Stimulated activated memory B cell treated with anti-CD40 and anti-IgM and Interleukin-4, amounts not matched to agents 10 μg/mL and 1 μg/mL and 100 μg/mL, for 72 hours (primary cell): Measurements from ENCODE around the gene ABCB10.
"Not testable (repeated sequence)": the region's sequence is repeated elsewhere in the genome, so short reads cannot be mapped to it uniquely, and the experiment has no call there.

Source experiments
- ATAC-seq: fragments of 150-1000 bp; cut with Tn5 transposase; 2 replicates; pipeline ENCODE4 v1.10.0; 2021
- H3K27ac Mint-ChIP-seq: one replicate; pipeline ENCODE4 v1.8.0; 2022; ENCODE audit warnings: mild to moderate bottlenecking, mixed read lengths
- H3K27me3 Mint-ChIP-seq: one replicate; pipeline ENCODE4 v1.8.0; 2022; ENCODE audit warnings: mixed read lengths
- H3K36me3 Mint-ChIP-seq: one replicate; pipeline ENCODE4 v1.8.0; 2022; ENCODE audit warnings: mixed read lengths
- H3K4me1 Mint-ChIP-seq: one replicate; pipeline ENCODE4 v1.8.0; 2022; ENCODE audit warnings: mixed read lengths
- H3K4me3 Mint-ChIP-seq: one replicate; pipeline ENCODE4 v1.8.0; 2022; ENCODE audit warnings: mild to moderate bottlenecking, moderate library complexity, mixed read lengths
- H3K9me3 Mint-ChIP-seq: one replicate; pipeline ENCODE4 v1.8.0; 2022; ENCODE audit warnings: mixed read lengths

Gene ABCB10

GRCh38 chr1:229479660-229480399 is 78.7 kb downstream of the ABCB10 start:
- H3K27me3 Mint-ChIP-seq, result no peaks in the 10 kb centered on the region
- peaks cover 43% of the 10 kb centered on the region for H3K4me1 Mint-ChIP-seq
- H3K4me3 Mint-ChIP-seq, result peak overlapping the region; percentile 18
- peaks cover 46% of the 10 kb centered on the region for H3K36me3 Mint-ChIP-seq
- H3K27ac Mint-ChIP-seq, result peak overlapping the region; percentile 95
- peak; percentile 95 for ATAC-seq
- H3K9me3 Mint-ChIP-seq, result no peaks in the 10 kb centered on the region

GRCh38 chr1:229478852-229479251 is 79.7 kb downstream of the ABCB10 start:
- H3K9me3 Mint-ChIP-seq, result no peaks in the 10 kb centered on the region
- H3K27me3 Mint-ChIP-seq, result no peaks in the 10 kb centered on the region
- H3K4me3 Mint-ChIP-seq, result peak overlapping the region; percentile 21
- peak overlapping the region; percentile 95 for H3K27ac Mint-ChIP-seq
- peaks cover 50% of the 10 kb centered on the region for H3K36me3 Mint-ChIP-seq
- peaks cover 43% of the 10 kb centered on the region for H3K4me1 Mint-ChIP-seq
- peak; percentile 85 for ATAC-seq

GRCh38 chr1:229475859-229476258 is 82.6 kb downstream of the ABCB10 start:
- Mint-ChIP-seq H3K4me1 (peaks cover 27% of the 10 kb centered on the region), H3K36me3 (peaks cover 40% of the 10 kb centered on the region)
- H3K27ac Mint-ChIP-seq, H3K4me3 Mint-ChIP-seq, H3K27me3 Mint-ChIP-seq, H3K9me3 Mint-ChIP-seq, ATAC-seq: not testable (repeated sequence)

DNA sequence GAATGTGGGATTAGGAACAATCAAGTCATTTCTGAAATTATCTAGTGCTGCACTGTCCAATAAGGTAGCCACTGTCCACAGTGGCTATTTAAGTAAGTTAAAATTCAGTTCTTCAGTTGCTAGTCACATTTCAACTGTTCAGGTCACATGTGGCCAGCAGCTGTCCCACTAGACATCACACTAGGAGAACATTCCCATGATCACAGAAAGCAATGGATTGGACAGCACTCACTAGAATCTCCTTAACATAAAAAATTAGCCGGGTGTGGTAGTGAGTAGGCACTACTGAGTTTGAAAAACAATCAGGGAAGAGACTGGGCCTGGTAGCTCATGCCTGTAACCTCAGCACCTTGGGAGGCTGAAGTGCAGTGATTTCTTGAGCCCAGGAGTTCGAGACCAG is 84.0 kb downstream of the ABCB10 start:
- no peaks in the 10 kb centered on the region for H3K27me3 Mint-ChIP-seq
- no peak overlapping the region for H3K4me3 Mint-ChIP-seq
- peaks cover 16% of the 10 kb centered on the region for H3K4me1 Mint-ChIP-seq
- no peaks in the 10 kb centered on the region for H3K9me3 Mint-ChIP-seq
- ATAC-seq, result no peak
- peaks cover 50% of the 10 kb centered on the region for H3K36me3 Mint-ChIP-seq
- H3K27ac Mint-ChIP-seq, result no peak overlapping the region

DNA sequence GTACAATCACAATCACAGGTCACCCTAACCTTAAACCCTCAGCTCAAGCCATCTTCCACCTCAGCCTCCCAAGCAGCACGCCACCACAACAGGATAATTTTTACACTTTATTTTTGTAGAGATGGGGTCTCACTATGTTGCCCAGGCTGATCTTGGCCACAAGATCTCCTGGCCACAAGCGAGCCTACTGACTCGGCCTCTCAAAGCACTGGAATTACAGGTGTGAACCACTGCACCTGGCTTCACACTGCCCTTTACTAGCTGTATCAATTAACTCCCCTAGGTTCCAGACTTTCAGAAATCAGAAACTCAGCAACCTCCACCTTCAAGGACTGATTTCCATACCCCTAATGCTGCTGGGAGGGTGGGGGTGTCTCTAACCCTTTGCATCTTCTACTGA is 87.3 kb downstream of the ABCB10 start:
- no peaks in the 10 kb centered on the region for H3K9me3 Mint-ChIP-seq
- no peak for ATAC-seq
- no peak overlapping the region for H3K27ac Mint-ChIP-seq
- H3K27me3 Mint-ChIP-seq, result no peaks in the 10 kb centered on the region
- no peak overlapping the region for H3K4me3 Mint-ChIP-seq
- peaks cover 61% of the 10 kb centered on the region for H3K36me3 Mint-ChIP-seq
- peaks cover 6% of the 10 kb centered on the region for H3K4me1 Mint-ChIP-seq

- Mint-ChIP-seq H3K27me3 (no peaks in the 10 kb centered on the region), H3K27ac (no peak overlapping the region), H3K36me3 (peaks cover 59% of the 10 kb centered on the region), H3K4me3 (no peak overlapping the region), H3K4me1 (peaks cover 6% of the 10 kb centered on the region), H3K9me3 (no peaks in the 10 kb centered on the region)
- no peak for ATAC-seq
These were observed 88.0 kb downstream of the ABCB10 start for GRCh38 chr1:229470406-229471043.

- Mint-ChIP-seq H3K36me3 (peaks cover 65% of the 10 kb centered on the region), H3K27ac (peak overlapping the region; percentile 21), H3K4me1 (peaks cover 6% of the 10 kb centered on the region), H3K9me3 (no peaks in the 10 kb centered on the region), H3K4me3 (no peak overlapping the region), H3K27me3 (no peaks in the 10 kb centered on the region)
- no peak for ATAC-seq
These were observed 91.6 kb downstream of the ABCB10 start for GRCh38 chr1:229466887-229467286.
